Parathyroid adenoma (tissue), 2 donors: ENCODE data around the gene EPHX1.
A peak's percentile ranks its signal among the peaks of the same experiment; 100 is the strongest.
"Not testable (repeated sequence)": the region's sequence is repeated elsewhere in the genome, so short reads cannot be mapped to it uniquely, and the experiment has no call there.

Source experiments
- H2AFZ ChIP-seq: fragments of 300-600 bp; sonication (generic); one replicate; pipeline ENCODE4 v1.7.0; 2017; ENCODE audit warnings: antibody characterized with exemption, mild to moderate bottlenecking
- H3K27ac ChIP-seq: fragments of 300-600 bp; sonication (generic); one replicate; pipeline ENCODE4 v1.7.0; 2017
- H3K27me3 ChIP-seq: fragments of 300-600 bp; sonication (generic); one replicate; pipeline ENCODE4 v1.7.0; 2017; ENCODE audit warnings: low read length; ENCODE audit not compliant: control insufficient read depth, insufficient read depth
- H3K36me3 ChIP-seq: fragments of 300-600 bp; sonication (generic); one replicate; pipeline ENCODE4 v1.7.0; 2017; ENCODE audit warnings: low read length; ENCODE audit not compliant: control insufficient read depth, insufficient read depth
- H3K4me1 ChIP-seq: fragments of 300-600 bp; sonication (generic); one replicate; pipeline ENCODE4 v1.7.0; 2017; ENCODE audit warnings: control low read depth
- H3K4me2 ChIP-seq: fragments of 300-600 bp; sonication (generic); one replicate; pipeline ENCODE4 v1.7.0; 2017; ENCODE audit warnings: low read length
- H3K4me3 ChIP-seq: fragments of 300-600 bp; sonication (generic); one replicate; pipeline ENCODE4 v1.7.0; 2017; ENCODE audit warnings: low read depth, low read length
- H3K79me2 ChIP-seq: fragments of 300-600 bp; sonication (generic); one replicate; pipeline ENCODE4 v1.7.0; 2017; ENCODE audit warnings: control low read depth
- H3K9ac ChIP-seq: fragments of 300-600 bp; sonication (generic); one replicate; pipeline ENCODE4 v1.7.0; 2017; ENCODE audit warnings: mild to moderate bottlenecking
- H3K9me3 ChIP-seq: fragments of 300-600 bp; sonication (generic); one replicate; pipeline ENCODE4 v1.7.0; 2017; ENCODE audit warnings: low read length; ENCODE audit not compliant: control insufficient read depth
- TF ChIP-seq, protein P1 (sequence below): fragments of 300-600 bp; sonication (generic); IDR thresholded peaks from one replicate; pipeline ENCODE4 v1.7.0; 2017; ENCODE audit warnings: antibody characterized with exemption, mild to moderate bottlenecking
- donor health status: primary hyperparathyroidism.

The EPHX1 gene

DNA sequence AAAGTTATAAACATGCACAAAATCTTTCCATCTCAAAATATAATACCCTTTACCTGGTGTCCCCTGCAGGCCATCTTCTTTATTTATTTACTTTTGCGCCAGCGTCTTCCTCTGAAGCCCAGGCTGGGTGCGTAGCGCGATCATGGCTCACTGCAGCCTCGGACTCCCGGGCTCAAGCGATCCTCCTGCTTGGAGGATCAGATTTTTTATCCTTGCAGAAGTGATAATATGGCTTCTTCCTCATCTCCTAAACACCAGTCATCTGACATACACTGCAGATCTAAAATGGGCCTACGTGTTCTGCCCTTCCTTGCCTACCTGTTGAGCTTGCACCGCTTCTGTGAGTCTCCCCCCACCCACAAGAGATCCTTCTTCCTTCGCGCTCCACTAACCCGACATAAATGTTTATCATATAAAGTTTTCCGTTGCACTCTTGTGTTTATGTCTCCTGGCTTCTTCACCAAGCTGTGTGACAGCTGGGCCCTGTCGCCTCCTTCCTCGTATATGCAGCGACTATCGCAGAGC is 32.8 kb upstream of the EPHX1 start:
- TF ChIP-seq, protein P1, sequence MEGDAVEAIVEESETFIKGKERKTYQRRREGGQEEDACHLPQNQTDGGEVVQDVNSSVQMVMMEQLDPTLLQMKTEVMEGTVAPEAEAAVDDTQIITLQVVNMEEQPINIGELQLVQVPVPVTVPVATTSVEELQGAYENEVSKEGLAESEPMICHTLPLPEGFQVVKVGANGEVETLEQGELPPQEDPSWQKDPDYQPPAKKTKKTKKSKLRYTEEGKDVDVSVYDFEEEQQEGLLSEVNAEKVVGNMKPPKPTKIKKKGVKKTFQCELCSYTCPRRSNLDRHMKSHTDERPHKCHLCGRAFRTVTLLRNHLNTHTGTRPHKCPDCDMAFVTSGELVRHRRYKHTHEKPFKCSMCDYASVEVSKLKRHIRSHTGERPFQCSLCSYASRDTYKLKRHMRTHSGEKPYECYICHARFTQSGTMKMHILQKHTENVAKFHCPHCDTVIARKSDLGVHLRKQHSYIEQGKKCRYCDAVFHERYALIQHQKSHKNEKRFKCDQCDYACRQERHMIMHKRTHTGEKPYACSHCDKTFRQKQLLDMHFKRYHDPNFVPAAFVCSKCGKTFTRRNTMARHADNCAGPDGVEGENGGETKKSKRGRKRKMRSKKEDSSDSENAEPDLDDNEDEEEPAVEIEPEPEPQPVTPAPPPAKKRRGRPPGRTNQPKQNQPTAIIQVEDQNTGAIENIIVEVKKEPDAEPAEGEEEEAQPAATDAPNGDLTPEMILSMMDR, result no peak
- Histone ChIP-seq H3K4me2 (peak overlapping the region; percentile 58), H3K27ac (peak overlapping the region; percentile 95), H3K27me3 (no peaks in the 10 kb centered on the region), H3K9me3 (no peaks in the 10 kb centered on the region), H2AFZ (peak overlapping the region; percentile 86), H3K36me3 (no peaks in the 10 kb centered on the region), H3K9ac (no peak overlapping the region), H3K4me3 (peak overlapping the region; percentile 93), H3K79me2 (peaks cover 16% of the 10 kb centered on the region), H3K4me1 (peaks cover 3% of the 10 kb centered on the region)

DNA sequence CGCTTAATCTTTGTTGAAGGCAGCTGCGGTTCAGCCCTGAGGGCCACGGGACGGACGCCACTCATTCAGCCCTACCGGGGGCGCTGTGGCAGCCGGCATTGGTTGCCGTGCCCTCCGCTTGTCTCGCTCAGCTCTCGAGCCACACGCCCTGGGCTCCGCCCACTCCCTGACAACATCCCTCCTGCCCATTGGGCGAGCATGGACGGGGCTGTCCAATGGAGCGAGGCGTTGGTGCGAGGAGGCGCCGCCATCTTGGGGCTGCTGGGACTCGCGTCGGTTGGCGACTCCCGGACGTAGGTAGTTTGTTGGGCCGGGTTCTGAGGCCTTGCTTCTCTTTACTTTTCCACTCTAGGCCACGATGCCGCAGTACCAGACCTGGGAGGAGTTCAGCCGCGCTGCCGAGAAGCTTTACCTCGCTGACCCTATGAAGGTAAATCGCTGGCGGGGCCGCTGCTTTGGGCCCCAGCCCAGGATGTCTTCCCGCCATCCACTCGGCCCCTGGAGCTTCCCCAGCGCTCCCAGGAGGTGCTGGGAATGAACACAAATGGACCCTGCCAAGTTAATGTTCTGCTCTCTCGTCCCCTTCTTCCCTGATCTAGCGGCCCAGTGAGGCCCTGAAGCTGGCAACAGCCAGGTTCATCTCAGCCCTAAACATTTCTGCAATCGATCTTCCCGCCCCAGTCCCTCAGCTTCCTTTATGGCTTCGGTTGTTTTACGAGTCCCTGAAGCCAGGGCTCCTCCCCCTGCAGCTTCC is 32.2 kb upstream of the EPHX1 start, which contains the start of gene SRP9:
TSS of gene SRP9 (plus strand) at position 244 of the 754 bp plus-strand sequence. CDS start at position 359, 115 bp downstream.
- no peaks in the 10 kb centered on the region for H3K27me3 ChIP-seq
- H3K36me3 ChIP-seq, result no peaks in the 10 kb centered on the region
- peaks cover 21% of the 10 kb centered on the region for H3K79me2 ChIP-seq
- peak within 1 kb of the TSS; percentile 93 for H3K4me3 ChIP-seq
- TF ChIP-seq, protein P1, result peak; percentile 69
- no peaks in the 10 kb centered on the region for H3K4me1 ChIP-seq
- H3K9me3 ChIP-seq, result no peaks in the 10 kb centered on the region
- H3K4me2 ChIP-seq, result peak within 1 kb of the TSS; percentile 73
- H3K9ac ChIP-seq, result peak within 1 kb of the TSS; percentile 91
- peak within 1 kb of the TSS; percentile 95 for H3K27ac ChIP-seq
- peak within 1 kb of the TSS; percentile 86 for H2AFZ ChIP-seq

DNA sequence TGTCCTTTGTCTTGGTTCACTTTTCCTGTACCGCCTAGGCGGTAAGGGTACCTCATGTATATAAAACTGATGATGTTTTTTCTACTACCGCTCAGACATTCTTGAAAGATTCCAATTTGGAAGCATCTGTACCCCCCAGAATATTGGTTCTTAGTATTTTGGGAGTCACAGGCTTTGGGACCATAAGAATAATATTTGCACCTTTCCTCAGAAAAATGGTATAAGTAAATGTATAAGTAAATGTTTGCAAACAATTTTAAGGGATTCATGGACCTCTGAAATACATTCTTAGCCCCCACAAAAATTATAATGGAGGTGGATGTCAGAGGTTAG is 31.6 kb upstream of the EPHX1 start:
- Histone ChIP-seq H3K4me3 (peak overlapping the region; percentile 93), H3K9ac (peak overlapping the region; percentile 91), H3K79me2 (peaks cover 21% of the 10 kb centered on the region), H3K36me3 (no peaks in the 10 kb centered on the region), H2AFZ (peak overlapping the region; percentile 82), H3K4me2 (peak overlapping the region; percentile 73), H3K27me3 (no peaks in the 10 kb centered on the region), H3K9me3 (no peaks in the 10 kb centered on the region), H3K27ac (peak overlapping the region; percentile 95), H3K4me1 (no peaks in the 10 kb centered on the region)
- TF ChIP-seq, protein P1, result no peak

DNA sequence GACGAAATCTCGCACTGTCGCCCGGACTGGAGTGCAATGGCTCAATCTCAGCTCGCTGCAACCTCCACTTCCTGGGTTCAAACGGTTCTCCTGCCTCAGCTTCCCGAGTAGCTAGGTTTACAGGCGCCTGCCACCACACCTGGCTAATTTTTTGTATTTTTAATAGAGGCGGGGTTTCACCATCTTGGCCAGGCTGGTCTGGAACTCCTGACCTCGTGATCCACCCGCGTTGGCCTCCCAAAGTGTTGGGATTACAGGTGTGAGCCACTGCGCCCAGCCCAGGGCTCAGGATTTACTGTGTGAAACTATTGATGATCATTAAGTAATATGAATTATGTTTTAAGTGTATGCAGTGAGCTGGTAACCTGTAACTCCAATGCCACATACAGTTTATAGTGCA is 30.8 kb upstream of the EPHX1 start:
- H3K4me3 ChIP-seq, result peak overlapping the region; percentile 93
- not testable (repeated sequence) for H3K36me3 ChIP-seq, H3K9me3 ChIP-seq, H3K4me1 ChIP-seq, H3K9ac ChIP-seq, H2AFZ ChIP-seq, H3K27me3 ChIP-seq, H3K27ac ChIP-seq
- H3K4me2 ChIP-seq, result peak overlapping the region; percentile 73
- peaks cover 21% of the 10 kb centered on the region for H3K79me2 ChIP-seq

DNA sequence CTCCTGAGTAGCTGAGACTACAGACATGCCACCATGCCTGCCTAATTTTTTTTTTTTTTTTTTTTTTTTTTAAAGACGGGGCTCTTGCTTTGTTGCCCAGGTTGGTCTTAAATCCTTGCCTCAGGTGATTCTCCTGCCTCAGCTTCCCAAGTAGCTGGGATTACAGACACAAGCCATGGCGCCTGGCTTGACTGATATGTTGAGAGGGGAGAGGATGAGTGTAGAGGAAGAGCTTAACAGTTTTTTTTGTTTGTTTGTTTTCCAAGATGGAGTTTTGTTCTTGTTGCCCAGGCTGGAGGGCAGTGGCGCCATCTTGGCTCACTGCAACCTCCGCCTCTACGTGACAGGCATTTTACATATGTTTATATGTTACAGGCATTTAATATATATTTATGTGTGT is 29.8 kb upstream of the EPHX1 start:
- Histone ChIP-seq H2AFZ (no peak overlapping the region), H3K27ac (no peak overlapping the region), H3K4me1 (no peaks in the 10 kb centered on the region), H3K27me3 (no peaks in the 10 kb centered on the region), H3K9ac (no peak overlapping the region), H3K4me3 (no peak overlapping the region), H3K9me3 (no peaks in the 10 kb centered on the region), H3K36me3 (no peaks in the 10 kb centered on the region), H3K79me2 (peaks cover 21% of the 10 kb centered on the region), H3K4me2 (no peak overlapping the region)
- TF ChIP-seq, protein P1, result no peak
